Testis (tissue), 3 donors: ENCODE results near the gene ZBTB22. TPM values are rescaled to one million over a fixed set of nuclear protein-coding genes. Genes with fewer than 3 reads are reported as not detected.

Source experiments
- DNase-seq: peaks from one replicate; pipeline ENCODE4 v3.0.0-alpha.2; 2019
- H3K27ac ChIP-seq, 2 donors: fragments of 200-600 bp; sonication (generic); one replicate each; pipeline ENCODE4 v1.5.1; 2019
- H3K27me3 ChIP-seq: fragments of 200-600 bp; sonication (generic); one replicate; pipeline ENCODE4 v1.5.1; 2019
- H3K36me3 ChIP-seq: fragments of 200-600 bp; sonication (generic); one replicate; pipeline ENCODE4 v1.5.1; 2017; ENCODE audit warnings: low read depth; ENCODE audit errors: missing control alignments
- H3K4me1 ChIP-seq: fragments of 200-600 bp; sonication (generic); one replicate; pipeline ENCODE4 v1.5.1; 2019
- H3K4me3 ChIP-seq, 2 donors: fragments of 200-600 bp; sonication (generic); one replicate each; pipeline ENCODE4 v1.5.1; 2017 to 2019
- H3K9me3 ChIP-seq: fragments of 200-600 bp; sonication (generic); one replicate; pipeline ENCODE4 v1.5.1; 2017
- POLR2A ChIP-seq: fragments of 450-650 bp; IDR thresholded peaks from one replicate; pipeline ENCODE4 v1.6.1; 2017; ENCODE audit warnings: antibody characterized with exemption, mild to moderate bottlenecking, moderate library complexity
- WGBS, 2 donors: methylation state at CpG; one replicate each; pipeline ENCODE4 v1.1.5; 2018; 5-methylcytosine and 5-hydroxymethylcytosine counted together
- intact Hi-C: fragments of 100-400 bp; cut with DNase I; formaldehyde crosslinking; loops from one replicate; pipeline ENCODE4 v1.15.1; 2023; ENCODE audit warnings: low total_unique reads
- polyA plus RNA-seq: library from polyadenylated mRNA; stranded (reverse); fragments of 350-450 nt; fragmentation: Illumina TruSeq; extraction: RNeasy Lipid Tissue Mini Kit (QIAGEN cat#74804); gene quantifications from one replicate; pipeline ENCODE4 v1.2.3, GENCODE V29; 2014; ENCODE audit warnings: low read depth, low replicate concordance; ENCODE audit not compliant: insufficient read depth
- total RNA-seq, 2 donors: library from RNA; depleted of rRNA; stranded (reverse); fragments of >200 nt; gene quantifications; one replicate each; pipeline ENCODE4 v1.2.3, GENCODE V29; 2016
- TF ChIP-seq, protein P1 (sequence below), 3 experiments: fragments of 450-650 bp in 2 of 3; fragments of 200-600 bp in 1 of 3; sonication (generic) in 1 of 3; IDR thresholded peaks; one replicate each; pipeline ENCODE4 v1.5.1; 2016 to 2019; ENCODE audit warnings: antibody characterized with exemption in 3 of 3, mild to moderate bottlenecking in 2 of 3, moderate library complexity in 1 of 3

ZBTB22 gene
- total and polyA plus RNA-seq, 3 donors from 2014 or later, result 13.4 to 17.1 (median 15.2) TPM

GRCh38 chr6:33299237-33299944 is 18.2 kb downstream of the ZBTB22 start:
- intact Hi-C loops, result no loop called here
- H3K27ac ChIP-seq, result peak overlapping the region; percentile 91 to 94
- no peaks in the 10 kb centered on the region for H3K9me3 ChIP-seq
- WGBS, 2 donors, result 0 to 1% methylated on average over 36 to 54 of the region's 54 CpGs
- TF ChIP-seq, protein P1, sequence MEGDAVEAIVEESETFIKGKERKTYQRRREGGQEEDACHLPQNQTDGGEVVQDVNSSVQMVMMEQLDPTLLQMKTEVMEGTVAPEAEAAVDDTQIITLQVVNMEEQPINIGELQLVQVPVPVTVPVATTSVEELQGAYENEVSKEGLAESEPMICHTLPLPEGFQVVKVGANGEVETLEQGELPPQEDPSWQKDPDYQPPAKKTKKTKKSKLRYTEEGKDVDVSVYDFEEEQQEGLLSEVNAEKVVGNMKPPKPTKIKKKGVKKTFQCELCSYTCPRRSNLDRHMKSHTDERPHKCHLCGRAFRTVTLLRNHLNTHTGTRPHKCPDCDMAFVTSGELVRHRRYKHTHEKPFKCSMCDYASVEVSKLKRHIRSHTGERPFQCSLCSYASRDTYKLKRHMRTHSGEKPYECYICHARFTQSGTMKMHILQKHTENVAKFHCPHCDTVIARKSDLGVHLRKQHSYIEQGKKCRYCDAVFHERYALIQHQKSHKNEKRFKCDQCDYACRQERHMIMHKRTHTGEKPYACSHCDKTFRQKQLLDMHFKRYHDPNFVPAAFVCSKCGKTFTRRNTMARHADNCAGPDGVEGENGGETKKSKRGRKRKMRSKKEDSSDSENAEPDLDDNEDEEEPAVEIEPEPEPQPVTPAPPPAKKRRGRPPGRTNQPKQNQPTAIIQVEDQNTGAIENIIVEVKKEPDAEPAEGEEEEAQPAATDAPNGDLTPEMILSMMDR (IDR thresholded peaks at IDR 0.05), result peak; percentile 33 to 68 (median 56)
- peak; percentile 53 for TF ChIP-seq POLR2A
- H3K4me3 ChIP-seq, result peak overlapping the region; percentile 71 to 90
- peak; percentile 93 for DNase-seq
- H3K4me1 ChIP-seq, result peaks cover 20% of the 10 kb centered on the region
- no peaks in the 10 kb centered on the region for H3K36me3 ChIP-seq
- no peaks in the 10 kb centered on the region for H3K27me3 ChIP-seq

- Histone ChIP-seq H3K4me1 (peaks cover 20% of the 10 kb centered on the region), H3K4me3 (peak within 1 kb of the TSS; percentile 71 to 90), H3K27ac (peak within 1 kb of the TSS; percentile 91 to 94), H3K9me3 (no peaks in the 10 kb centered on the region), H3K36me3 (no peaks in the 10 kb centered on the region), H3K27me3 (no peaks in the 10 kb centered on the region)
- peak; percentile 77 for DNase-seq
- intact Hi-C loops, result no loop called here
- WGBS, 2 donors, result 0% methylated on average over 7 to 30 of the region's 34 CpGs
- no peak for TF ChIP-seq POLR2A
- TF ChIP-seq, protein P1 (IDR thresholded peaks at IDR 0.05), result no peak
Observed at GRCh38 chr6:33298773-33299236, 18.7 kb downstream of the ZBTB22 start, which contains the start of gene RGL2. Gene RGL2, minus strand, starts transcription at chr6:33298942. Its CDS starts 332 bp downstream, at chr6:33298610.

DNA sequence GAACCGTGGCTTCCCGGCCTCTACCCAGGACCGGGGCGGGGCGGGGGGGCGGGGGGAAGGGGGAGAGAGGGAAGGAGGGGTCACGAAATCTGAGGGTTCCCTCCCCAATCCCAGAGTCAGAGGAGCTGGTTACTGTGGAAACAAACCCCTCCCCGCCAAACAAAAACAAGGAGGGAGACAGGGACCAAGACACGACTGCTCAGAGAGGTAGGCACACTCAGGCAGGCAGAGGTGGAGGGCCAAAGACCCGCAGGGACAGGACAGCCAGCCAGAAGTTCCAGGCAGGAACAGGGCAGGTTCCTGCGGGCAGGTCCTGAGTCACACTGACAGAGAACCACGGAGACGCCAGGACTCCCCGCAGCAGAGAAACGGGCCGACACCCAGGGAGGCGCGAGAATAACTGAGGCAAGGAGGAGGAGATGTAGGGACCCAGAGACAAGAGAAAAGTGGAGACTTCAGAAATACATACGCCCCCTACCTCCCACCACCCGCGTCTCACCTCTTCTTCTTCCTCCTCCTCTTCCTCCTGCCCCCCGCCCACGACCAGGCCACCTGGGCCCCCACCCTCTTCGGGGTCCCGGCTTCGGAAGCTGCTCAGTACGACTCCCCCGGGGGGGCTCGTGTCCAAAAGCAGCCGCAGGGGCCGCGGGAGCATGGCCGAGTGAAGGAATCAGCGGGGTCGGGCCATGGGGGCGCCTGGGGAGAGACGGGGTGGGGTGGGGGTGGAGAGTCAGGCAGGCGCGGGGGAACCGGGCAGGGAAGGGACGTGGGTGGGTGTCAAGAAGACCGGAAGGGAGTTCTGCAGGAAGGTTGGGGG is 19.4 kb downstream of the ZBTB22 start:
- Histone ChIP-seq H3K36me3 (no peaks in the 10 kb centered on the region), H3K4me1 (peaks cover 20% of the 10 kb centered on the region), H3K27me3 (no peaks in the 10 kb centered on the region), H3K27ac (peak overlapping the region; percentile 91 to 94), H3K4me3 (peak overlapping the region; percentile 71 to 90), H3K9me3 (no peaks in the 10 kb centered on the region)
- intact Hi-C loops, result no loop called here
- WGBS, 2 donors, result 1% methylated on average over 32 to 42 of the region's 42 CpGs
- DNase-seq, result peak; percentile 86
- no peak for TF ChIP-seq POLR2A
- TF ChIP-seq, protein P1 (IDR thresholded peaks at IDR 0.05), result no peak

DNA sequence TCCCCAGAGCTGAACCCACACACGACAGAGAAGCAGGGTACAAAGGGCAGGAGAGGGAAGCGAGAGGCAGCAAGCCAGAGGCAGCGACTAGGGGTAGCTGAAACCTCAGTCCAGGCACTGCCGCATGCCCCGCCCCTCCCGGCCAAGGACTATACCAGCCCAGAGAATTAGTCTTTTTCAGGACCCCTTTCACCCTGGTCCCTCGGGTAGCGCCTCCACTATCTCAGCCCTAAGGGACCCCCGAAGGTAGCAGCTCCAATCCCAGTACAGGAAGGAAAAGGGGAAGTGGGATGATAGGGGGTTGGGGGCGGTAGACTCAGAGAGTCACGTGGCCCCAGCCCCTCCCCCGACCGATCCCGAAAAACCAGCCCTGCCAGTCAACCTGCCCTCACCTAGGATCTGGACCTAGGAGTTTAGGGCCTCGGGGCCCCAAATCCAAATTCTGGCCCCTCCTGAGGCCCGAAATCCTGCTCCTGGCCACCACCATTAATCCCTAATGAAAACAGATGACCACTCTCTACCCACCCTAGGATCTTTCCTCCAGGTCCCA is 20.1 kb downstream of the ZBTB22 start:
- no peaks in the 10 kb centered on the region for H3K27me3 ChIP-seq
- WGBS, 2 donors, result 19% methylated on average over 16 of the region's 16 CpGs; no CpG with 5 or more reads in 1 of the 2 donors
- H3K27ac ChIP-seq, result peak overlapping the region; percentile 91 to 94
- peak overlapping the region; percentile 71 to 90 for H3K4me3 ChIP-seq
- intact Hi-C loops, result no loop called here
- peak; percentile 37 for DNase-seq
- TF ChIP-seq, protein P1 (IDR thresholded peaks at IDR 0.05), result no peak
- no peak for TF ChIP-seq POLR2A
- H3K36me3 ChIP-seq, result no peaks in the 10 kb centered on the region
- no peaks in the 10 kb centered on the region for H3K9me3 ChIP-seq
- H3K4me1 ChIP-seq, result peaks cover 20% of the 10 kb centered on the region
